T-helper 2 cell (primary cell): ENCODE measurements around the gene CDKL4.
"Not testable (repeated sequence)": the region's sequence is repeated elsewhere in the genome, so short reads cannot be mapped to it uniquely, and the experiment has no call there.

Experiments
- DNase-seq, 5 experiments: peaks; one replicate each; pipeline versions ENCODE4 v3.0.0 to v3.0.0-alpha.2; 2012 to 2022

Gene CDKL4

DNA sequence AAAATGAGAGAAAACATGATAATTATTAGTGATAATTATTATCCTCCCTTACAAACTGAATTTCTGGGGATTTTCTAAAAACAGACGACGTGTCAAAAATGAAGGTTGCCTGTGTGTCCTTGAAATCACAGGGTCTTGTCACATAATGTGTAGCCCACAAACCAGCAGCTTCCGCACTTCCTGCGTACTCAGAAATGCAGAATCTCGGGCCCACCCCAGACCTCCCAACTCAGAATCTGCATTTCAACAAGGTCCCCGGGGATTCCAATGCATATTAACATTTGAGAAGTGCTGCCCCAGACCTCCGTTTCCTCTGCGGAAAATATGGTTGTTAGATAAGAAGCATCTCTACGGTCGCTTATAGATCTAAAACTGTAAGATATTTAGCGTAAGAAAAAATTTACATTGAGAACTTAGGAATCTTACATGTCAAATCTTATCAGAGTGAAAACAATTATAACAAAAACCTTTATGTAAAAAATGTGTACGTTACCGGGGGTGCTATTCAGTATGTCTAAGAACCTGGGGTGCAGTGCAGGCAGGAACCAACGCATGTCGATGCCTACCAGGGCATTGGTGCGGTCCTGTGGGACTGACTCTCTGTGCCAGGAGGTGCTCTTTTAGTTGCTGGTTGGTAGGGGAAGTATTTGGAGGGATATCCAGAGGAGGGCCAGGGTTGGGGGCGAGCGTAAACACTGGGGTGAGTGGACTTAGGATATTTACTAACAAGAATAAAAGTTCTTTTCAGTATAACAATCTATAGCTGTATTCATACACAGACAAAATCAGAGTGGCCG is 15.2 kb downstream of the CDKL4 start:
- DNase-seq, result peak in 1 of 5 experiments; percentile 84

DNA sequence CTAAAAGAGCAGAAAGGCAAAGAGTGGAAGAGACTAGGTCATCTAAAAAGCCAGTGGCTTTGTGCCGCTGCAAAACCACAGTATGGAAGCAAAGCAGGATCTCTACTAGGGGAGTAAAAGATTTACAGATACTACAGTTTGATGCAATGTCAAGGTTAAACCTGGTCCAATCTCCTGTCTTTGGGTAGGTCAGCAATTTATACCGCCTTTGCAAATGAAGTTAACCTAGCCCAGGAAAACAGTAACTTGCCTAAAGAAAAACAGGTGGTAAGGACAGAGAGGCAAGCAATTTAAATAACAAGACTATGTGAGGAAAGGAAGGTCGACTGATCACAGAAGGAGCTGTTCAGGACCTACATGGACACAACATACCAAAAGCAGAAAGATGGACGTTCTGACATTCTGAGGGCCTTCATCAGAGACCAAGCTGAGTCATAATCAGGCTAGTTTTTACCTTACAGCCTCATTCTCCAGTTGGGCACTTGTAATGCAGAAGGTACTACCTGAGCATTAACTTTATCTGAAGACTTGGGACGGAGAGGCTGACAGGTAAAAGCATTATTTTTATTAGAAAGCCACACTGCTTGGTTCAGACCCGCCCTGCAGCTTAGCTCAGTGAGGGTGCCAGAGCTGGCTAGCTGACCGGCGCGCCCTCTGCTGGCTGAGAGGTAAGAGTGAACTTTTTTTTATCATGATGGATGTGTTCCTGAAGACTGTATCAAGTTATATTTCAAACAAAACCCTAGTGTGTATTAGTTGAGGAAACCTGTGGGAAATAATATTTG is 15.9 kb downstream of the CDKL4 start:
- peak; percentile 51 to 90 (median 72) for DNase-seq

DNA sequence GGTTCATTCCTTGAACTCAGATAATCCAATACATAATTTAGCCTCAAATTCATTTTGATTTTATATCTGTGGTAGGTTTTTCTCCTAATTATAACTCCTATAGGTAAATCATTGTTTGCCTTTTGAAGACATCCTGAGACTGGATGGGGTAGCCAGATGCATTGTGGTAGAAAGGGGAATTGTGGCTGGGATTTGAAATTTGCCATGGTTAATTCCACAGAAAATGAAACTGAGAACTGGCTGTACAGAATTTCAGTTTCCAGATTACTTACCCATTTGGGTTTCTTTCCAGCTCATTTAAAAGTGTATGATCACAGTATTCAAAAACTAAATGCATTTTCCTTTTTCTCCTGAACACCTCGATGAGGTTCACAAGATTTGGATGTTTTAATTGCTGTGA is 18.2 kb downstream of the CDKL4 start:
- no peak for DNase-seq

DNA sequence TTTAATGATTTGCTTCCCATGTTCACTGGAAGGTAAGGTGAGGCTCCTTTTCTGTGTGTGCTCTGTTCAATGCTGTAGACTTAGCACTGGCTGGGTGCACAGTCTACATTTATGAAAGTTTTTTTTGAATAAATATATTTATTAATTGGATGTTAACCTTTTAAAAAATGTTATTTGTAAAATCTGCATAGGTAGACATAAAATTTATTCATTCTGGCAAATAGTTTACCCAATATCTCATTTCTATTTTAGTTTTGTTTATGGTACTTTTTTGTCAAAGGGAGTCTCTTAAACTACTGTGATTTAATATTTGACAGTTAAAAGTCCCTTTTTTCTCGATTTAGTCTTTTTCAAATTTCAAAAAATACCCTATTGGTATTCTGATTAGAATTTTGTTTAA is 19.9 kb downstream of the CDKL4 start:
- no peak for DNase-seq

DNA sequence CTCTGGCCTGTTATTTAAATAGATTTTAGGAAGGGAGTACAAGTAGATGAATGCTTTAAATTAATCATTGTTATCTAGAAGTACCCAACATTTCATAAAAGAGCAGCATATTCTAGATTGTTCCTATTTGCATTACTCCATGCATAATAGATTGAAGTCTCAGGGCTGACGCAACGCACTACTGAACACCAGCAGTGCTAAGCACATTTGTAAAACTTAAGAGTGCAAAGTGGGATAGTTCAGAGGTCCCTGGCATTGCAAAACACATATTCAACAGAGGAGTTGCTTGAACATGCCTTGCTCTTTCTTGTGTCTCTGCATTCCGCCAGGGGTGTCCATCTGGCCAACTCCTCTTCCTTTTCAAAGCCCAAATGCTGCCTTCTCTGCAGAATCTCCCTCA is 22.3 kb downstream of the CDKL4 start:
- no peak for DNase-seq

DNA sequence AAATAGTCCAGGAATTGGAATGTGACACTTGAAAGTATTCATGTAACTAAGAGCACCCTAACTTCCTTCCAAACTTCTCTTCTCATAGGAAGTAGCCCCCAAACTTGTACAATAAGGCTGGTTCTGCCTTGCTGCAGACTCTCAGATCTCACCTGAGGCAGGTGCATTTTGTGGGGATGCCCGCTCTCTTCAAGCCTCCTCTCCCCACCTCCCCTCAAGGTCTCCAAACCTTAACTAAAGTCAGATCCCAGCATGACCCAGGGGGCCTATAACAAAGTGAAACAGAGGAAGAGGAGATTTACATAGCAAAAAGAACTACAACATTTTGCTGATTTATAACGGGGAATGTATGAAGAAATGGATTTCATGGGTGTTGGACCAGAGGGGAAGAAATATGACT is 23.6 kb downstream of the CDKL4 start:
- DNase-seq, result no peak

DNA sequence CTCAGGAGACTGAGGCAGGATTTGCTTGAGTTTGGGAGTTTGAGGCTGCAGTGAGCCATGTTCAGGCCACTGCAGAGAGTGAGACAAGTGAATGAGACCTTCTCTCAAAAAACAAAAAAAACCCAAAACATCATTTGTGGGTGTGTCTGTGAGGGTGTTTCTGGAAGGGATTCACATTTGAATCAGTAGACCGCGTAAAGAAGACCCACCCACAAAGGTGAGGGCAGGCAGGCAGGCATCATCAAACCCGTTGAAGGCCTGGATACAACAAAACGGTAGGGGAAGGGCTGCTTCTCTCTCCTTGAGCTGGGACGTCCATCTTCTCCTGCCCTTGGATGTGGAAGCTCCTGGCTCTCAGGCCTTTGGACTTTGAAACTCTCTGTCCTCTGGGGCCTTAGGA is 25.4 kb downstream of the CDKL4 start:
- peak in 1 of 5 experiments; percentile 87 for DNase-seq

DNA sequence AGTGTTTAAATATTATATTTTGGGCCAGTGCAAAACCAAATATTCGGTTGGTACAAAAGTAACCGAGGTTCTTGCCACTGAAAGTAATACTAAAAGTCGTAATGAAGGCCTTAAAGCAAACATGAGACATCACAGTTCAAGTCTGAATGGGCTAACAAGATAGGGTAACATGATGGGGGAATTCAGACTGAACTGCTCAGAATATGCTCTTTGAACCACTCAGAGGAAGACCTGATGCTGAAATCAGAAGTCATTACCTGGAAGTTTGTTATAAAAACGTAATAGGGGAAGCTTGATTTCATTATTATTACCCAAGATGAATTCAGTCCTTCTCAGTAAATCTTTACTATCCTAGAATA is 26.6 kb downstream of the CDKL4 start:
- no peak for DNase-seq

DNA sequence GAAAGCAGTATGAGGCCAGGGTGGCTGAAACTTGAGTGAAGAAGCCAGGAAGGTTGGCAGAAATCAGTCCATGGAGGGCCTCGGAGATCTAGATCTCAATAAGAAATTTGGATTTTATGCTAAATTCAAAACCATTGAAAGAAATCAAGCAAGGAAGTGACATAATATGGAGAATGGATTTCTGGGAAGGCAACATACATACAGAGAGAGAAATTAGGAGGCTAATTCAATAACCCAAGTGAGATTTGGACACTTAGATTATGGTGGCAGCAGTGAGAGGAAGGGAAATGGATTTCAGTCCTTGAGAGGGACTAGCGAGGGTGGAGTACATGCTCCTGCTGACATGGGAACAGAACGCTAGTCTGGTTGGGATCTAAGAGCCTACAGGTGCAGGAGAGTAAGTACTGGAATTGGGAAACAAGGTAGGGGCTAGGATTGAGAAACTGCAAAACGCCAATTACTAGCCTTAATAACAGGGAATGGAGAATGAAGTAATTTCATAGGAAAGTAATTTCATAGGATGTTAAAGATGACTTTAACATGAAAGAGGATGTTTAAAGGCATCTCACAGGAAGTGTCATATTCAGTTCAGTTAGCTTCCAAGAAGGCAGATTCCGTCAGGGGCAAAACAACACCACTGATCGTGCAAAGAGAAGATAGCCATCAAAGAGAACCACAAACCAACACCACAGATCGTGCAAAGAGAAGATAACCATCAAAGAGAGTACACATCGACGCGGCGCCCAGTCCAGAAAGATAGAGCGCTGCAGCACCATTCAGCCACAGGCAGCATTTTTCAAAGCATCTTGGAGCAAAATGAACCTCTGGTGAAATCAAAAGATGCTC is 27.2 kb downstream of the CDKL4 start:
- peak; percentile 25 to 100 (median 60) for DNase-seq

DNA sequence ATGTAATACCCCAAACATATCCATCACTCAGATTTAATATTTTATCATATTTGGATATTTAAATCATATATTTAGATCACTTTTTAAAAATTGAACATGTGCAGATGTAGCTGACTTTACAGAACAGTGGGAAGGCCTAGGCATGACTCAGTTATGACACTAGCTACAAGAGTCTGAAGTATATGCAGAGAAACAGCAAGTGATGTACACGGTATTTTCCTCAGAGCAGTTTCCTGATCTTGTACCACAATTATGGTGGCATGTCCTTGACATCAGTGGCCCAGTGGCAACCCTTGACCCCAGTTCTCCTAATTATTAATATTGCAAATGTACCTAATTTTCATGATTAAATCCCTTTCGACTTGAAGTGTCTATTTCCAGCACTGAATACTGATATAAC is 28.2 kb downstream of the CDKL4 start:
- DNase-seq, result peak in 1 of 5 experiments; percentile 64

DNA sequence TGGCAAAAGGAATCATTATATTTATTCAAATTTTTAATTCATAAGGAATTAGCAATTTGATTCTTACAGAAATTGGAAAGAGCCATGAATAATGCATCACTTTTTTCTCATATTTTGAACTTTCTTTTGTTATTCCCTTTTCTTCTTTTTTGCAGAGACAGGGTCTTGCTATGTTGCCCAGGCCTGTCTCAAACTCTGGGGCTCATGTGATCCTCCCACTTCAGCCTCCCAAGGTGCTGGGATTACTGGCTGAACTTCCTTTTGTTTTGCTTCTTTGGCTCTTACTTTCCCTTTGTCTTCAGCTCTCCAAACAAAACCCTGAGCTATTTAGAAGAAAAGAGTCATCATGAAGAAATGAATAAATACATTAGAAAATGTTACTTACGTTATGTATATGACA is 30.8 kb downstream of the CDKL4 start:
- DNase-seq, result no peak

DNA sequence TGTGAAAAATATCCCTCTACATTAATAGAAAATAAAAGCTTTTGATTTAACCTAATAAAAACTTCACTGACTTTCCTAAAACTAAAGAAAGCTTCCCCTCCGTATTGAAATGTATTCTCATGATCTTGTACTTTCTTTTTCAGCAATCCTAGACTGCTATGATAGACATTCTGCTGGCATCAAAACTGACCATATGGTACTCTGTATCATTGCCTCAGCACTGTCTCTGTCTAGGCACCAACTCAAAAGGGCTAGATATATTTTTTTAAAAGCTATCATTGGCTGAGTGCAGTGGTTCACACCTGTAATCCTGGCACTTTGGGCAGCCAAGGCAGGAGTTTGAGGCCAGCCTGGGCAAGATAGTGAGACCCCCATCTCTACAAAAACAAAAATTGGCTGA is 32.9 kb downstream of the CDKL4 start:
- DNase-seq, result no peak

DNA sequence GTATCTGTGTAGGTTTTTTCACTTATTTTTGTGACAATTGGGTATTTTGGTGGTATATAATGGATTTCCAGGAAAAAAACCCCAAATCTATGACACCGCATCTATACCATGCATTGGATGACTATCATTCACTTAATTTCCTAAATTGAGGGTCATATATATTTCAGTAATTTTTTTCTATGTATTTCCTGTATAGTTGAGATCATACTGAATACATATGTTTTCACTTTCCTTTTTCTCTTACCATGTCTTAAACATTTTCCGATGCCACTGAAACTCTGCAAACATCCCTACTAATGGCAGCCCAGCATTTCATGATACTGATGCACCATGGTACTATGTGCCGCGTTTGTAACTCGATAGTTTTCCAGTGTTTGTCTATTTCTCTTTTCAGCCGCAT is 40.4 kb downstream of the CDKL4 start:
- DNase-seq, result peak in 1 of 5 experiments; percentile 26

DNA sequence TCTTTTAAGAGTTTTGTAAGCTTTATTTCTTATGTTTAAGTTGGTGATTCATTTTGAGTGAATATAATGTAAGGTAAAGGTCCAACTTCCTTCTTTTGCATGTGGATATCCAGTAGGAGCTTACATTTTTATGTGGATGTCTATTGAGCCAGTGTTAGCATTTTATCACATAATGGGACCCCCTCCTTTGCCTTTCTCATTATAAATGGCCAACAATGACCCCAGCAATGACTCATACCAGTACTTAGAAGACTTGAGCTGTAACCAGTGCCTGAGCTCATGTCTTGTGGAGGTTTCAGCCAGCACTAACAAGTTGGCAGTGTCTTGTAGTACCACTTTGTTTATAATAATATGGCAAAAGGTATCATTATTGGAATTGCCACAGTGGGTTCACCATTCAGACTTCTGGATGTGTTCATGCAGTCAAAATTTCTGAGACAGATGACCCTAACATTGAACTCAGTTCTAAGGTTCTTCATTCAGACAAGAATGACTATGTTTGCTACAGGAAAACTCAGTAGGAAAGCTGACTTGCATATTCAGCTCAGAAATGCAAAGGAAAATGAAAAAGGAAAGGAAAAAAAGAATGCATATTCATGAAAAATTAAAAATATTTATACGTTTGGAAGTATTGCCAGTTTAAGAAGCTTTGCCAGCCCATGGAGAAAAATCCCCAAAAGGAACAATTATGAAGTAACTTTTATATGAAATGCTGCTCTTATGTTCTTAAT is 41.0 kb downstream of the CDKL4 start:
- peak in 1 of 5 experiments; percentile 75 for DNase-seq

DNA sequence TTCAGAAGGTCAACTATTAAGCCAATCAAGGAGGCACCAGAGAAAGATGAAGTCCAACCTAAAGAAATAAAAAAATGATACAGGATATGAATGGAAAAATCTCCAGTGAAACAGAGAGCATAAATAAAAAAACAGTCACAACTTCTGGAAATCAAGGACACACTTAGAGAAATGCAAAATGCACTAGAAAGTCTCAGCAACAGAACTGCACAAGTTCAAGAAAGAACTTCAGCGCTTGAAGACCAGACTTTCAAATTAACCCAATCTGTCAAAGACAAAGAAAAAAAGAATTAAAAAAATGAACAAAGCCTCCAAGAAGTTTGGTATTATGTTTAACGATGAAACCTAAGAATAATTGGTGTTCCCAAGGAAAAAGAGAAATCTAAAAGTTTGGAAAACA is 46.8 kb downstream of the CDKL4 start:
- not testable (repeated sequence) for DNase-seq

DNA sequence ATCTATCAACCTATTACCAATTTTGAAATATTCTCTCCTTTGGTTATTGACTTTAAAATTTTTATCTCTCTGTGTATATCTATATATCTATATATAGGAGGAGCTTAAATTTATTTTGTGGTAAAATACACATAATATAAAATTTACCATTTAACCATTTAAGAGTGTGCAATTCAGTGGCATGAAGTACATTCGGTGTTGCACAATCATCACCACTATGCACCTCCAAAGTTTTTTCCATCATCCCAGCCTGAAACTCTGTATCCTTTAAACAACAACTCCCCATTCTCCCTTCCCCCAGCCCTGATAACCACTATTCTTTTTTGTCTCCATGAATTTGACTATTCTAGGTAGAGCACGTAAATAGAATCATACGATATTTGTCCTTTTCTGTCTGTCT is 49.1 kb downstream of the CDKL4 start:
- no peak for DNase-seq

DNA sequence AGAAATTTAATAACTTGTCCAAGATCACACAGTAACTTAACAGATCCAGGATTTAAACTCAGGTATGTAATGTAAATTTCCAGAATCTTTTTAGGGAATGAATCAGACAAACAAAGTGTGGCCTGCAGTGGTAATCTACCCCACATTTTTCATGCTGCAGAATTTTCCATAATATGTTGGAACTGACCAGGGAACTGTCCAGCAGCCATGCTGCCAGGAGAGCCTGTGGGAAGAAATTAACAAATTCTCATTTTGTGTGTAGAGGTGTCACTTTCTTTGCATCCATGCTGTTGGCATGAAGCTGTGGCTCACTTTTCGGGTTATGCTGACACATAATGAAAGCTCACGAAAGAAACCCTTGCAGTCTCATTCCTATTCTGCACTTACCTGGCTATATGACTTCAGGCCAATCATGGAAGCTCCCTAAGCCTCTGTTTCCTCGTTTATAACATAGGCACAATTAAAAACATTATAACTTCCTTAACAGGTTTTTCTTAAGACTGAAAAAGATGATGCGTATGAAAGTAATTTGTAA is 54.7 kb downstream of the CDKL4 start:
- peak in 1 of 5 experiments; percentile 75 for DNase-seq

DNA sequence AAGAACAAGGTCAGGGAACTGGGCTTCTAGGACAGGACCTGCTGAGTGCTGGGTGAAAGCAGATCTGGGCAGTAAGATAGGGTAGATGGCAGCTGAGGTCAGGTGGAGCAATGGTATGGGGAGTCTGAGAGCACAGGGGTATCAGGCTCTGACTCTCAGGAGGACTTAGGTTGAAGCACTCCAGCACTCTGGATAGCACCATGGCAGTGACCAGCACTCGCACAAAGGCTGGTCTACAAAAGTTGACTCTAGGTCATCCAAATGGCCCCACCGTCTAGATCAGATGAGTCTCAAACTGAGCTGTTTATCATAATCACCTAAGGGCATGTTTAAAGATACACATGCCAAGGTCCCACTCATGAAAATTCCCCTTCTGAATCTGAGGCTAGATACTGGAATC is 60.1 kb downstream of the CDKL4 start:
- DNase-seq, result no peak

DNA sequence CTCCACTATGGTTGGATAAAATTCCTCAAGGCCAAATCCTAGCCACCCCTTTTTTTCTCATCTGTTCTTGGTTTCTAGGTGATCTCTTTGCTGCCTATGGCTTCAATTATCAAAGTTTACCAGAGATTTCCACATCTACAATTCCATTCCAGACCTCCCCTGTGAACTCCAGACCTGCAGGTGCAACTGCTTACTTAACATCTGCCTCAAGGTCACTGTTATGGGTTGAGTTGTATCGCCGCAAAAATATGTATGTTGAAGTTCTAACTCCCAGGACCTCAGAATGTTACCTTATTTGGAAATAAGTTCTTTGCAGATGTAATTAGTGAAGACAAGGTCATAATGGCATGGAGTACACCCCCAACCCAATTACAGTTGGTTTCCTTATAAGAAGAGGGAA is 62.5 kb downstream of the CDKL4 start:
- no peak for DNase-seq

DNA sequence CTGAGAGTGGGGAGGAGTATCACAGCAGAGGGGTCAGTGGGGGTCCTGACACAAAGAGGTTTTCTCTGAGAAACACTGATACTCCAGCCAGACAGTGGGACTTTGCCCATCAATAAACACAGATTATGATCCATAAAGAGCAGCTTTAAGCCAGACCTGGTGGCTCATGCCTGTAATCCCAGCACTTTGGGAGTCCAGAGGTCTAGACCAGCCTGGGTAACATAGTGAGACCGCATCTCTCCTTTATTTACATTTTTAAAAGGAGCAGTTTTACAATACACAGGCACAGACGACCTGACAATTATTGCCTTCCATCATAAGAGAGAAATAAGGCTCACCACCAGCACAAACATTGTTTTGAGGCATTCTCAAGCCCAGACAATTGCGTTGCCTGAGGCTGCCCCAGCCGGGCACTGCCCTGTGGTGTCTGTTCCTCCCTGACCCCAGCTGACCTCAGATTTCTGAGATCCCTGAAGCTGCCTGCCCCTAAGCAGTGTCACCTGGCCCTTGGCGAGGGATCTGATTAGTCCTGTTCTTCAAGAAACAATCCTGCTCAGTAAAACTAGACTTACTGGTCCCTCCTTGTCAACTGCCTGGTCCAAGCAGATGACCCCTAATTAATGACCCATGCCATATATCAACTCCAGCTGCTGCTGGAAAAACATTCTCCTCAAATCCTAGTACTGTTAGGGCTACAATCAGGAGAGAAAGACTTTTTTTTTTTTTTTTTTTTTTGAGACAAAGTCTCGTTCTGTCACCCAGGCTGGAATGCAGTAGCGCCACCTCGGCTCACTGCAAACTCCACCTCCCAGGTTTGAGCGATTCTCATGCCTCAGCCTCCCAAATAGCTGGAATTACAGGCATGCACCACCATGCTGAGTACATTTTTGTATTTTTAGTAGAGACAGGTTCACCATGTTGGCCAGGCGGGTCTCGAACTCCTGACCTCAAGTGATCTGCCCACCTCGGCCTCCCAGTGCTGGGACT is 63.5 kb downstream of the CDKL4 start:
- no peak for DNase-seq

DNA sequence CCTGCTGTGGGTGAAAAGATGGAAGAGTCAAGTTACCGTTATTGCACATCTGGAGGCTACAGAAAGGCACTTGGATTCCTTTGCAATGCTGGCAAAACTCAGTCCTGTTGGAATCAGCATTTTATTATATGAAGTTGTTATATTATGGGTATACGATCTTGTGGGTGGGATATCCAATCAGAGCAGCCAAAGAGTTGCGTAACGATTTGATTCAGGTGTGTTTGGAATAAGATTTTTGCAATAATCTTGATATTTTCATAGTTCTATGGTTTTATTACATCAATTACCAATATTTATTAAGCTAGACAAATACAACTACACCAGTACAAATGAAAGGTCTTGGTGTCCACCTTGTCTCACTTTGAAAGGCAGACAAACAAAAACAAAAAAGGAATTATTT is 65.0 kb downstream of the CDKL4 start:
- DNase-seq, result no peak
